ENCODE data around the gene PTAFR. TPM values are rescaled to one million over a fixed set of nuclear protein-coding genes. Genes with fewer than 3 reads are reported as not detected.

Gene PTAFR
- polyA plus RNA-seq, 1 donor from 2014 or later: 14.6 TPM

- Mint-ChIP-seq H3K36me3 (peaks cover 9% of the 10 kb centered on the region), H3K27ac (no peak overlapping the region)
Measured at GRCh38 chr1:28162151-28162550, 14.3 kb downstream of the PTAFR start.

GRCh38 chr1:28161751-28162150 is 14.7 kb downstream of the PTAFR start:
- Mint-ChIP-seq H3K36me3 (peaks cover 9% of the 10 kb centered on the region), H3K27me3 (no peaks in the 10 kb centered on the region), H3K4me1 (peaks cover 0 to 14% (median 10%) of the 10 kb centered on the region in 3 donors), H3K4me3 (no peak overlapping the region), H3K27ac (no peak overlapping the region), H3K9me3 (no peaks in the 10 kb centered on the region)

More at GRCh38 chr1:28162151-28162550, 14.3 kb downstream of the PTAFR start:
- no peaks in the 10 kb centered on the region for H3K9me3 Mint-ChIP-seq
- peaks cover 0 to 14% (median 11%) of the 10 kb centered on the region in 3 donors for H3K4me1 Mint-ChIP-seq
- no peak overlapping the region for H3K4me3 Mint-ChIP-seq
- H3K27me3 Mint-ChIP-seq: no peaks in the 10 kb centered on the region

GRCh38 chr1:28160782-28161266 is 15.7 kb downstream of the PTAFR start:
- Mint-ChIP-seq H3K27ac (no peak overlapping the region), H3K4me1 (peaks cover 0 to 14% (median 10%) of the 10 kb centered on the region in 3 donors), H3K36me3 (peaks cover 9% of the 10 kb centered on the region), H3K27me3 (no peaks in the 10 kb centered on the region), H3K9me3 (no peaks in the 10 kb centered on the region), H3K4me3 (no peak overlapping the region)

- Mint-ChIP-seq H3K36me3 (peaks cover 9% of the 10 kb centered on the region), H3K4me3 (no peak overlapping the region), H3K27me3 (no peaks in the 10 kb centered on the region)
Measured at GRCh38 chr1:28159680-28160079, 16.8 kb downstream of the PTAFR start.

GRCh38 chr1:28159243-28159642 is 17.2 kb downstream of the PTAFR start:
- Mint-ChIP-seq H3K27ac (no peak overlapping the region), H3K27me3 (no peaks in the 10 kb centered on the region), H3K9me3 (no peaks in the 10 kb centered on the region), H3K4me3 (no peak overlapping the region), H3K36me3 (peaks cover 9% of the 10 kb centered on the region), H3K4me1 (peaks cover 1 to 14% (median 10%) of the 10 kb centered on the region in 3 donors)

More at GRCh38 chr1:28159680-28160079, 16.8 kb downstream of the PTAFR start:
- Mint-ChIP-seq H3K9me3 (no peaks in the 10 kb centered on the region), H3K27ac (no peak overlapping the region), H3K4me1 (peaks cover 0 to 14% (median 10%) of the 10 kb centered on the region in 3 donors)

GRCh38 chr1:28157894-28158293 is 18.6 kb downstream of the PTAFR start:
- no peaks in the 10 kb centered on the region for H3K27me3 Mint-ChIP-seq

GRCh38 chr1:28156821-28157220 is 19.7 kb downstream of the PTAFR start:
- Mint-ChIP-seq H3K27me3 (no peaks in the 10 kb centered on the region), H3K4me1 (peaks cover 4 to 9% (median 8%) of the 10 kb centered on the region in 3 donors), H3K36me3 (peaks cover 10% of the 10 kb centered on the region), H3K27ac (no peak overlapping the region), H3K9me3 (no peaks in the 10 kb centered on the region), H3K4me3 (no peak overlapping the region)

More at GRCh38 chr1:28157894-28158293, 18.6 kb downstream of the PTAFR start:
- peaks cover 10% of the 10 kb centered on the region for H3K36me3 Mint-ChIP-seq
- peaks cover 4 to 11% (median 8%) of the 10 kb centered on the region in 3 donors for H3K4me1 Mint-ChIP-seq
- no peak overlapping the region for H3K27ac Mint-ChIP-seq
- no peaks in the 10 kb centered on the region for H3K9me3 Mint-ChIP-seq
- H3K4me3 Mint-ChIP-seq: no peak overlapping the region

- no peak overlapping the region for H3K4me3 Mint-ChIP-seq
- no peaks in the 10 kb centered on the region for H3K27me3 Mint-ChIP-seq
- peaks cover 7 to 12% (median 10%) of the 10 kb centered on the region in 3 donors for H3K4me1 Mint-ChIP-seq
- H3K36me3 Mint-ChIP-seq: peaks cover 13% of the 10 kb centered on the region
- no peak overlapping the region for H3K27ac Mint-ChIP-seq
- H3K9me3 Mint-ChIP-seq: no peaks in the 10 kb centered on the region
Measured at GRCh38 chr1:28155628-28156027, 20.9 kb downstream of the PTAFR start.

- Mint-ChIP-seq H3K27ac (no peak overlapping the region), H3K4me3 (no peak overlapping the region), H3K27me3 (no peaks in the 10 kb centered on the region)
Measured at GRCh38 chr1:28154078-28154594, 22.4 kb downstream of the PTAFR start.

GRCh38 chr1:28150125-28150780 is 26.2 kb downstream of the PTAFR start:
- Mint-ChIP-seq H3K4me3 (no peak overlapping the region), H3K27me3 (no peaks in the 10 kb centered on the region), H3K9me3 (no peaks in the 10 kb centered on the region), H3K36me3 (peaks cover 9% of the 10 kb centered on the region), H3K4me1 (peaks cover 18 to 27% (median 19%) of the 10 kb centered on the region in 3 donors), H3K27ac (no peak overlapping the region)

More at GRCh38 chr1:28154078-28154594, 22.4 kb downstream of the PTAFR start:
- Mint-ChIP-seq H3K36me3 (peaks cover 16% of the 10 kb centered on the region), H3K4me1 (peaks cover 9 to 10% (median 10%) of the 10 kb centered on the region in 3 donors), H3K9me3 (no peaks in the 10 kb centered on the region)

- Mint-ChIP-seq H3K27ac (peak overlapping the region; percentile 79 to 94 (median 93)), H3K4me1 (peaks cover 29 to 32% (median 32%) of the 10 kb centered on the region in 3 donors), H3K9me3 (no peaks in the 10 kb centered on the region), H3K36me3 (peaks cover 9% of the 10 kb centered on the region), H3K4me3 (peak overlapping the region in 1 of 4 donors; percentile 53), H3K27me3 (no peaks in the 10 kb centered on the region)
Measured at GRCh38 chr1:28148880-28149195, 27.7 kb downstream of the PTAFR start.

GRCh38 chr1:28147264-28148094 is 29.0 kb downstream of the PTAFR start:
- no peaks in the 10 kb centered on the region for H3K9me3 Mint-ChIP-seq
- peaks cover 32 to 34% (median 32%) of the 10 kb centered on the region in 3 donors for H3K4me1 Mint-ChIP-seq
- H3K36me3 Mint-ChIP-seq: peaks cover 7% of the 10 kb centered on the region
- H3K4me3 Mint-ChIP-seq: peak overlapping the region; percentile 53 to 88 (median 72)
- H3K27me3 Mint-ChIP-seq: no peaks in the 10 kb centered on the region
- peak overlapping the region; percentile 79 to 94 (median 93) for H3K27ac Mint-ChIP-seq

- Mint-ChIP-seq H3K4me1 (peaks cover 28 to 31% (median 30%) of the 10 kb centered on the region in 3 donors), H3K27ac (no peak overlapping the region), H3K27me3 (no peaks in the 10 kb centered on the region), H3K9me3 (no peaks in the 10 kb centered on the region), H3K4me3 (no peak overlapping the region), H3K36me3 (peaks cover 4% of the 10 kb centered on the region)
Measured at GRCh38 chr1:28145728-28146127, 30.8 kb downstream of the PTAFR start.

- Mint-ChIP-seq H3K27ac (peak overlapping the region in 1 of 3 donors; percentile 13), H3K4me1 (peaks cover 29 to 35% (median 34%) of the 10 kb centered on the region in 3 donors), H3K27me3 (no peaks in the 10 kb centered on the region), H3K36me3 (no peaks in the 10 kb centered on the region), H3K4me3 (peak overlapping the region in 2 of 4 donors; percentile 24 to 80), H3K9me3 (no peaks in the 10 kb centered on the region)
Measured at GRCh38 chr1:28144203-28145135, 32.0 kb downstream of the PTAFR start.
